AG04450 (cell line): ENCODE measurements around the gene ALPK1. TPM values are rescaled to one million over a fixed set of nuclear protein-coding genes. Genes with fewer than 3 reads are reported as not detected.

ENCODE experiments used
- CTCF ChIA-PET: fragments of 300-600, 350-600 bp; formaldehyde crosslinking; extraction: SDS; loops from one replicate; lab custom pipeline; 2022; ENCODE audit warnings: antibody characterized with exemption, inconsistent platforms; lab: Charles Lee
- POLR2A ChIA-PET: fragments of 350-600 bp; formaldehyde crosslinking; extraction: SDS; loops from one replicate; lab custom pipeline; 2021; ENCODE audit warnings: antibody characterized with exemption, inconsistent platforms; lab: Yijun Ruan, JAX
- DNase-seq: peaks from one replicate; pipeline ENCODE4 v3.0.0-alpha.2; 2011; ENCODE audit warnings: low read depth, low spot score
- H3K27ac ChIP-seq: one replicate; pipeline ENCODE4 v1.5.1; 2012; ENCODE audit warnings: low read depth, low read length, control low read depth
- H3K27me3 ChIP-seq: one replicate; pipeline ENCODE4 v1.6.0; 2012; ENCODE audit warnings: low read length; ENCODE audit not compliant: control insufficient read depth, insufficient read depth
- H3K4me3 ChIP-seq: 2 replicates; pipeline ENCODE4 v1.5.1; 2011; ENCODE audit warnings: mild to moderate bottlenecking, low read depth, low read length, control low read depth
- H3K9me3 ChIP-seq: 2 replicates; pipeline ENCODE4 v1.5.1; 2012; ENCODE audit warnings: low read length; ENCODE audit not compliant: control insufficient read depth, insufficient read depth
- polyA plus RNA-seq: library from polyadenylated mRNA; depleted of rRNA; stranded (reverse); fragments of >200 nt; gene quantifications from 2 replicates; pipeline ENCODE4 v1.2.3, GENCODE V29; 2011
- TF ChIP-seq, protein P1 (sequence below): IDR thresholded peaks from 2 replicates; pipeline ENCODE4 v1.5.1; 2011; ENCODE audit warnings: low read depth, low read length, control low read depth, inconsistent platforms

The ALPK1 gene
- polyA plus RNA-seq, 1 experiment = 14.0 TPM

DNA sequence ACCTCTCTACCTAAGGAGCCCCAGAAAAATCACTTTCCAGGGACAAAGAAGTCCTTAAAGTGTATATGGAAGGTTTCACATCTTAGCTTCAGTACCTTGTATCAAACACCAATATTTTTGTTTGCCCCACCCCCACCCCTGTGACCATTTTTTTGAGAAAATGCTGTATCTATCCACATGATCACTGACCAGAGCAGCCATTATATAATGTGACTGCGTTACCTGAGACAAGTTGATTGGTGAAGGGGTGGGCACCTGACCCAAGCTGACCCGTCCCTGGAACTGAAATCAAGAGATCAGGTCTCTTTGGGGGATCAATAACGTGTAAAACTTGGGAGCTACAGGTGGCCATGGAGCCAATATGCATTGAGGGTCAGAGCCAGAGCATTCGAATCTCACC is 22.2 kb upstream of the ALPK1 start:
- peaks cover 3% of the 10 kb centered on the region; the same call in 1 of the 2 replicates for H3K9me3 ChIP-seq
- POLR2A ChIA-PET = no interaction called here
- no peak overlapping the region for H3K4me3 ChIP-seq
- H3K27me3 ChIP-seq = no peaks in the 10 kb centered on the region
- no peak overlapping the region for H3K27ac ChIP-seq
- DNase-seq = no peak
- CTCF ChIA-PET = no interaction called here
- TF ChIP-seq, protein P1, sequence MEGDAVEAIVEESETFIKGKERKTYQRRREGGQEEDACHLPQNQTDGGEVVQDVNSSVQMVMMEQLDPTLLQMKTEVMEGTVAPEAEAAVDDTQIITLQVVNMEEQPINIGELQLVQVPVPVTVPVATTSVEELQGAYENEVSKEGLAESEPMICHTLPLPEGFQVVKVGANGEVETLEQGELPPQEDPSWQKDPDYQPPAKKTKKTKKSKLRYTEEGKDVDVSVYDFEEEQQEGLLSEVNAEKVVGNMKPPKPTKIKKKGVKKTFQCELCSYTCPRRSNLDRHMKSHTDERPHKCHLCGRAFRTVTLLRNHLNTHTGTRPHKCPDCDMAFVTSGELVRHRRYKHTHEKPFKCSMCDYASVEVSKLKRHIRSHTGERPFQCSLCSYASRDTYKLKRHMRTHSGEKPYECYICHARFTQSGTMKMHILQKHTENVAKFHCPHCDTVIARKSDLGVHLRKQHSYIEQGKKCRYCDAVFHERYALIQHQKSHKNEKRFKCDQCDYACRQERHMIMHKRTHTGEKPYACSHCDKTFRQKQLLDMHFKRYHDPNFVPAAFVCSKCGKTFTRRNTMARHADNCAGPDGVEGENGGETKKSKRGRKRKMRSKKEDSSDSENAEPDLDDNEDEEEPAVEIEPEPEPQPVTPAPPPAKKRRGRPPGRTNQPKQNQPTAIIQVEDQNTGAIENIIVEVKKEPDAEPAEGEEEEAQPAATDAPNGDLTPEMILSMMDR = no peak

DNA sequence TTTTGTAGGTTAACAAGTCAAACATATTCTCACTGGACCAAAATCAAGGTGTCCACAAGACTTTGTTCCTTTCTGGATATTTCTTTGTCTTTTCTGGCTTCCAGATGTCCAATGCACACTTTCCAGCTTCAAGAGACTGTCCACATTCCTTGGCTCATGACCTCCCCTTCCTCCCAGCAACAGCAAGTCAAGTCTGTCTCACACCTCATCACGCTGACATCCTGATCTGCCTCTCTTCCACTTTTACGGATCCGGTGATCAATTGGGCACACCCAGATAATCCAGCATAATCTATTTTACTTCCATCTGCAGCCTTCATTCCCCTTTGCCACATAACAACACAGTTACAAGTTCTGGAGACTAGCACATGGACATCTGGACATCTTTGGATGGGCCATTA is 21.1 kb upstream of the ALPK1 start:
- ChIA-PET POLR2A (no interaction called here), CTCF (no interaction called here)
- TF ChIP-seq, protein P1 = no peak
- DNase-seq = no peak
- Histone ChIP-seq H3K27me3 (no peaks in the 10 kb centered on the region), H3K9me3 (peaks cover 3% of the 10 kb centered on the region; the same call in 1 of the 2 replicates), H3K27ac (no peak overlapping the region), H3K4me3 (no peak overlapping the region)

DNA sequence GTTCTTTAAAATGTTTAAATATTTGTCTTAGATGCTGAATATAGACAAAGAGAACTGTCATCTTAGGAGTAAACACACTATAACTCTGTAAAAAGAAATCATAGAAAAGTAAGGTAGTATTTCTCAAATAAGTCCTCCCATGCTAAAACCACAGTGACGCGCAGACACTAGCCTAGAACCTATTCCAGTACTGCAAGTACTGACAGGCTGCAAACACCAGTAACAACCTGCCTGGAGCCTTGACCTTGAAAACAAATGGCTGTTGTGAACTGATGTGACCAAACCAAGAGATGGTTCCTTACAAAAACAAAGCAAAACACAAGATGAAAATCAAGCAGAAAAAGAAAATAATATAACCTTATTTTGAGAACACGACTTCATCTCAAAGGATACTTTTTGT is 19.9 kb upstream of the ALPK1 start:
- no peak overlapping the region for H3K4me3 ChIP-seq
- H3K9me3 ChIP-seq = peaks cover 1% of the 10 kb centered on the region; the same call in 1 of the 2 replicates
- H3K27ac ChIP-seq = no peak overlapping the region
- TF ChIP-seq, protein P1 = no peak
- no peaks in the 10 kb centered on the region for H3K27me3 ChIP-seq
- no peak for DNase-seq
- ChIA-PET CTCF (interaction anchor here (1.1 kb wide), 1 partner anchor 178 kb away, joined by 5 read pairs; no protein-coding TSS in a partner anchor), POLR2A (no interaction called here)

DNA sequence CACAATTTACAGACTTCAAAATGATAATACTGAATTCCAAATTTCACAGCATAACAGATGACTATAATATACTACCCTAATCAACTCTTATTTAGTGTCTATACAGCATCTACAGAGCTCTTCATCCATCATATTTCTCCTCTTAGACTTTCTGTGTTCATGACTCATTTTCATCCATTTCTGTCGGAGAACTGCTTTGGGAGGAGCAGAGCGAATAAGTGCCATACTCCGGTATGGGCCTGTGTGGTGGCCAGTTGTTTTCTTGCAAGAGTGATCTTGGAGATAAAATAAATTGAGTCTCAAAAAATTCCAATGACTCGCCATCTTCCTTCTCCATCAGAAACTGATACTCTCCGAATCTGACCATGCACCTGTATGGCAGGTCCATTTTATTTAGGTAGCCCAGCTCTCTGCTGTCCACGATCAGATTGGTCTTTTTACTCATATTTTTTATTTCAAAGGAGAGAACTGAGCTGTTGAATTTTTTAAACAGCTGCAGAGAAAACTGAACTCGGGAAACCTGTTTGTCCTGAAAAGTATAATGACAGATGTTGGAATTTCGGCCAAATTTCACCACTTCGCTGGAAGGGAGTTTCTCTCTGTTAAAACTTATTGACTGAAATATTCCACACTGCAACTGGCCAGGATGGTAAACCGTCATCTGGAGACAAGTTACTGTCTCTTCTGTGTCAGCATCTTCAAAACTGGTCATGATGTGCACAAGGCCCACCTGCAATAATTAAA is 19.3 kb upstream of the ALPK1 start:
- Histone ChIP-seq H3K4me3 (no peak overlapping the region), H3K27ac (no peak overlapping the region), H3K9me3 (no peaks in the 10 kb centered on the region), H3K27me3 (no peaks in the 10 kb centered on the region)
- TF ChIP-seq, protein P1 = no peak
- ChIA-PET CTCF (interaction anchor here (1.0 to 1.1 kb wide), 2 partner anchors 178 to 244 kb away, joined by 3 to 5 read pairs; no protein-coding TSS in a partner anchor), POLR2A (no interaction called here)
- DNase-seq = no peak
